Stimulated activated CD4-positive, alpha-beta T cell treated with anti-CD3 and anti-CD28 coated beads, Interleukin-12 subunit alpha, Interleukin-12 subunit beta, amount 100 ng/mL, for 4 hours (primary cell): ENCODE measurements around the gene DST.

ENCODE experiments used
- DNase-seq: peaks from one replicate; pipeline ENCODE4 v3.0.0-alpha.2; 2020

DST gene

DNA sequence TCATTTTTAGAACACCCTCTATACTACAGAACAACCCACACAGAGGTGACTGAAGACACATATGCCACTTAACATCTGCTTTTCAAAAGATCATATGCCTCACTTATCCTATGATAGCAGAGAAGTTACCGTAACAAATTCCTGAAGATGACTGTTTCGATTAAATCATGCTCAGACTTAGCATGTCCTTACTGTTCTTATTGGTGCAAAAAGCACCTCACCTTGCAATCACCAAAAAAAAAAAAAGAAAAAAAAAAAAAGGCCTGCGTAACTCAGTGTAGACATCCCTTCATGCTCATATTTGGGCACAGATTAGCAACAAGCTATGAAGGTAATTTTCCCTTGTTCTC lies 17.7 kb upstream of the DST start:
- no peak for DNase-seq

DNA sequence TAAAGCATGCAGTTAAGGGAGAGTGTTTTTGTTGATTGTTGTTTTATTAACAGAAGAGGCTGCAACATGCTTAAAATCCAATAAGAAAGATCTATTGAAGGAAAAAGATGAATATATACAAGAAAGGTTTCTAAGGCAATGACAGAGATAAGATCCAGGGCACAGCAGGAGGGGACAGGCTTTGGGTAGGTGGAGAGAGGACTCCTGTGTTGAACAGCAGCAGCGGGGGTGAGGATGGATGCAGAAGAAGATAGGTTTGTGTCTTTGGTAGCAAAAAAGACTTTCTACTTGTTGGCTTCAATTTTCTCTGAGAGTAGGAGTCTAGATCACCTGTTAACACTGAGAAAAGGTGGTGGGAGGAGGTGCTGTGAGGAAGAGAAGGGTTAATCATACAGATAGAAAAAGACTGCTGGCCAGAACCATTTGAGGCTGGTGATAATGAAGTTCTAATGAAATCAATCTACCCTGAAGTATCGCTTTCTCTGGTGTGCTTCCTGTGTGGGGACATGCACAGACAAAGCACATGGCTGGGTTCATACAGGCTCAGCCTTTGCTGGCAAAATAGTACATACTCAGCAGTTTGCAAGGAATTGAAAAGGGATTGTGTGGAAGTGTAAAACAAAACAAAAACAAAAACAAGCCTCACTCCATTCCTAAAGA lies 17.2 kb upstream of the DST start:
- no peak for DNase-seq

DNA sequence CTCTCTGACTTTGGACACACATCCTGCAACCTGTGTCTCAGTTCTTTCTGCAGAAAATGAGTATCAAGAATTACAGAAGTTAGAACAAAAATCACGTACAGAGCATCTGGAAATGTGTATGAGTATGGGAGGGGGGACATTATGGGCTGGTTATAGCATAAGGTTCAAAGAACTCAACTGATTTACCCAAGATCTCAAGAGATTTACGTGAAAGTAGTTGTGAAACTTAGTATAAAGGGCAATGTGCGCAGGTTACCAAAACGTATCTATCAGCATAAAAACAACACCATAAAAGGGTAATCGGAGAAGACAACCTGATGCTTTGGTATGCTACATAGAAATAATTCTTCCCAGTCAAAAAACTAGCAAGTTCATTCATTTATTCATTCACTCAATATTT lies 15.6 kb upstream of the DST start:
- no peak for DNase-seq

DNA sequence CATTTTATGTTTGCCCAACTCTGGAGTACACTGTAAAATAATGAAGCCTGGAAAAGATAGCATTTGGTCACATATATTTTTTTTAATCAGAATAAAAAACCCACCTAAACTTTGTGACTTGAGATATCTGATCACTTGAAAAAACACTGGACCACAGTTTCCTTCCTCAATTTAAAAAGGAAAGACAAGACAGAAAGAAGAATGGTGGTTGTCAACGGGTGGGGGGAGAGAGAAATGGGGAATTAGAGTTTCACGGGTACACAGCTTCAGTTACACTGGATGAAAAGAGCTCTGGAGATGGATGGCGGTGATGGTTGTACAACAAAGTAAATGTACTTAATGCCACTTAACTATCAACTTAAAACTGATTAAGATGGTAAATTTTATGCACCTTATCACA lies 14.7 kb upstream of the DST start:
- no peak for DNase-seq

DNA sequence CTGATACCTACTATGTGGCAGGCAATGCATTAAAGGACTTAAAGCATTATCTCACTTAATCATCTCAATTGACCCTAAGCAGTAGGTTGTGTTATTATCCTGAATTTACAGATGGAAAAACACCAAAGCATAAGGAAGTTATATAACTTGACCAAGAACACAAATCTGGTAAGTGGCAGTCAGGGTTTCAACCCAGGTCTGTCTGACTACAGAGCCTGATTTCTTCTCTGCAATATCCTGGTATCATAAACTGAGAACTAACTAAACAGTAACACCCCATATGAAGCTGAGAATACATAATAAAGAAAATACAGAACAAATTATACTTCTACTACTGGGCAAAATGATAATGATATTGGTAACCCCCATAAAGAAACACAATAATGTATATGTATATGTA lies 13.8 kb upstream of the DST start:
- no peak for DNase-seq

DNA sequence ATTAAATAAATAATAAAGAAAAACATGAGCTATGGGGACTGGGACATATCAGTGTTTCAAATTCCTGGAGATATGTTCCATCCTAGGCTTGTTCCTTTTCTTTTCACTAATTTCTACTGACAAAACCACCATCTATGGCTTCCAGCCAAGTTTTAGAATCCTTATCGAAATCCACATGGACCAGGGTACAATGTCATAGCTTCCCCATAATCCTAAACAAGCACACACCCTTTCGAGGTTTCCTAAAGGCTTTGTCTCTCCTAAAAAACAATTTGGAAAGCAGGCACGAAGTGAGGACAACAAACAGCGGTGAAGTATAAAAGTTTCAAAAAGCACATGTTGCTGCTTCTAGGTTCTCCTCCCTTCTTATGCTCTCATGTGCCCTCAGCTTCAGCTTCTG lies 13.3 kb upstream of the DST start:
- DNase-seq: no peak

DNA sequence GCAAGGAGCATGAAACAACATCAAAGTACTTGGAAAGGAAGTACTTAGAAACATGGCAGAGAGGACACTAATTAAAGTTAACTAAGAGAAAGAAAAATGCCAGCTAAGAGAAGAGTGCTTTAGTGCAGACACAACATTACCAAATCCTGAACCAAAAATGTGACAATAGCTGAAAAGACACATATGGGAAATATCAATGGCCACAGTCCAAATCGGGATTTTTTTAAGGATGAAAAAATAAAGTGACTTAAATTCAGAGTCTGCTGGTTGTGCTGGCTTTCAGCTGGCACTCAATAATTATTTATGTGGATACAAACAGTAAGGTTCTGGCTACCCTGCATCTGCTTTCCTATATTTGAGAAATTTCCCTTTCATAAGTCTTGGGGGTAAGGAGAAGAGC lies 12.6 kb upstream of the DST start:
- no peak for DNase-seq

DNA sequence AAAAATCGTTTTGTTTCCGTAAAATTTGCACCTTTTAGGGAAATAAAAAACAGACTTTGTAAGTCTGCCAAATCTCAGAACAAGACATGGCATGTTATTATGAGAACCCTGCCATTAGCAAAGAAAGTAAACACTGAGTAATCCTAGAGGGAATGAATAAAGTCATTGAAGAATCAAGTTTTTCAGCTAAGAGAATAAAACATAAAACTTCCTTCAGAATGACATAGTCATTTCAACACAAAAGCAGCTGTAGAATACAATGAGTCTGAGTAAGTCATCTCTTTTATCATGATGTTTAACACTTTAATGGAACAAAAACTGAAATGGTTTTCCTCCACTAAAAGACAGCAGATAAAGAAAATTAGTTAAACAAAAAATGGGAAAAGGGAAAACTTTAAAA lies 10.3 kb upstream of the DST start:
- no peak for DNase-seq

DNA sequence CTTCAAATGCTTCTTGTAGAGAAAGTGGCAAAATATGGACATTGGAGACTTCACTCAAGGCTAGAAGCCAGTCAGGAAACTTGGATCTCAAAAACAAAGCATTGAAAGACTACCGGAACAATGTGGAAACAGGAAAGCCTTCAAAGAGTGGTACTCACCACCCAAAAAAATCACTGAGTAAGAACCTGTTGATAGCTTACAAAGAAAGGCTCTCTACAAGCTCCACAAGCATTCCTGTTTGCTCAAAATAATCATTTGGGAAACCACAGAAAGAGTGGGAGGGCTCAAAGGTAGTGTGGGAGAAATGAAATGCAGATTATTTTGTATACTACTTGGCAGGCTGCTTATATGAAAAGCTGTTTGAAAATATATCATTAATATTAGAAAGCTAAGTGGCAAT lies 9.5 kb upstream of the DST start:
- DNase-seq: no peak

DNA sequence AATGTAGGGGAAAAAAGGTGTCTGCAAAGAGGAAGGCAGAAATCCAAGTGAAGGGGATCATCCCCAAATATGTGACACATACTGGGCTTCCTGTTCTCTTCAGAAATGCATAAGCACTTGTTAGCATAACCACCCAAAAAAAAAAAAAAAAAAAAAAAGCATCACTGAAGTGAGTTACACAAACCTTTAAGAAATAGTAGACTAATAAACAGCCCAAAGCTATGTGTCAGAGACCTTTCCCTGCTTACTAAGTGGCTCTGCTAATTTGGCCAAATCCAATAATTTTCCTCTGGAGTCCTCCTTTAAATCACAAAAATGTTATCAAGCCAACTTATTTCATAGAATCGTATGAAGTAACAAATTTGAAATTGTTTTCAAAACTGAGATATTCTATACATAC lies 7.5 kb upstream of the DST start:
- no peak for DNase-seq

DNA sequence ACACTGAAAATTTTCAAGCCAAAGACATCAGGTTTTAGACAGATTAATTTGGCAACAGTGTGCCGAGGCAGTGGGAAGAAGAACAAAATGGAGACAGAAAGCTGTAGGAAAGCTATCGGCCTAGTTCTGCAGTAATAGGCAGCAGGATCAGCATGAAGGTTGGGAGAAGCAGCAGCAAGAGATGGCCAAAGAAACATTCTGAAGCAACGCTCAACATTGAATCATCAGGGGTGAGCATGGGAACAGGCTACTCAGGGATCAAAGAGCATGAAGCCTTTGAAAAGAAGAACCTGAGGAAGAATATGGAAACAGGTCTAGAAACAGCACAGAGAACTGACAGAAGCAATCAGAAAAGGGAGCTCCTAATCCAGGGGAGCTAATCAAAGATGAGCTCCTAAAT lies 7.1 kb upstream of the DST start:
- DNase-seq: no peak

DNA sequence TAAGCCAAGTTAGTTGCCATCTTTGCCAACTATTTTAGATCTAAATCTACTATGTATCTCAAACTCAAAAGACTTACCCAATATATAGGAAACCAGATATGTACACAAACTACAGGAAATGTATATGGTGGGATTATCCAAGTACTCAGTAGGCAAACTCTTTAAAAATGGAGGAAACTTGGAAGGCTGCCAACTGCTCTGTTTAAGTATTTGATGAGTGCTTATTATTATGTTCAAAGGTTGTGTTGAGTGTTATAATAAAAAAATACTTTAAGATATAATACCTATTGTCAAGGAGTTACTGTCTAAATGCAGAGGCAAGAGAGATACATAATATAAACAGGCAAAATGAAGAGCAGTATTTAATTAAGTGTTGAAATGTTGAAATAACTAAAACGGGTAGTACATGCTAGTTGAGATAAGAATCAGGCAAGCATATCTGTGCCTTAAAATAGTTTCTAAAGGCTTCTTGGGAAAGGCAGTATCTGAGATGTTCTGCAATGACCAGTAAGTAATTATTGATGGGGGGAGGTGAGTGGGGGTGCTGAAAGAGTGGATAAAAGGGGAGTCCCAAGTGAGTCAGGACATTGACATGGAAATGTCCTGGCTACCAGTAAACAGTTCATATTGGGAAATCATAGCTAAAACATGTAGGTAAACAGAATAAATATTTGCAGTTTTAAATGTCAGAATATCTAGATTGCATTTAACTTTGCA lies 6.5 kb upstream of the DST start:
- no peak for DNase-seq

DNA sequence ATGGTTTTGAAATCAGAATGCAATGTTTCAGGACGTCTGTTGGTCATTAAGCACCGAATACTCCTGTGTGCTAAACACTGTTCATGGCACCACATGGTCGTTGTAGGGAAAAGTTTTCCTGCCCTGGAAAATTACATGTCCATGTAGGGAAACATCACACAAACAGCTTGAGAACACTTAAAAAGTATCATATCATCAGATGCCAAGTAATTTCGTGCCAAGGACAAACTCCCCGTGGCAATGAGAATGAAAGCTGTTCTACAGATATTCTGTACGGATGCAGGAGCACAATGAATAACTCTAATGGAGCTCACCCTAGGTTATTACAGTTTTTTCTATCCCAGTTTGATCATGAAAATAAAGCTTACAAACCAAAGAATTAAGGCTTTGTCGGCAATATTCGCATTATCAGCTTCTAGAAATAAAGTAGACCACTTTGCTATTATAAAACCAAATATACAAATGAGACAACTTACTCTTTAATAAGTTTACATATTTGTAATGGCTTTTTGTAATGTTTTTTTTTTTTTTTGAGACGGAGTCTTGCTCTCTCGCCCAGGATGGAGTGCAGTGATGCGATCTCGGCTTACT lies 4.6 kb upstream of the DST start:
- no peak for DNase-seq

DNA sequence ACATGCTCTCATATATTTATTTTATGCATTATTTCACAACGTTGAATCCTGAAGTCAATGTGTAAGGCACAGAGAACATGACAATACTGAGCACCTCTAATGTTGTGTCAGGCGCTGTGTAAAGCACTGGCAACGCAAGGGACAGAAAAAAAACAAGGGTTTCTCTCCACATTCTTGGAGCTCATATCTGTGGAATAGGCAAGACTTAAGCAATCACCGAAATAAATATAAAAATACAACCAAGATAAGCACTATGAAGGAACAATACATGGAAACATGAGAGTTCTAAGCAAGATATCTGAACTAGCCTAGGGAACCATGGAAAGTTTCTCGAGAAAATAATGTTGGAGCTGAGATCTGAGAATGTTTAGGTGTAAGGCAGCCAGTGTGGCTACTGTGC lies 1.7 kb upstream of the DST start:
- no peak for DNase-seq

DNA sequence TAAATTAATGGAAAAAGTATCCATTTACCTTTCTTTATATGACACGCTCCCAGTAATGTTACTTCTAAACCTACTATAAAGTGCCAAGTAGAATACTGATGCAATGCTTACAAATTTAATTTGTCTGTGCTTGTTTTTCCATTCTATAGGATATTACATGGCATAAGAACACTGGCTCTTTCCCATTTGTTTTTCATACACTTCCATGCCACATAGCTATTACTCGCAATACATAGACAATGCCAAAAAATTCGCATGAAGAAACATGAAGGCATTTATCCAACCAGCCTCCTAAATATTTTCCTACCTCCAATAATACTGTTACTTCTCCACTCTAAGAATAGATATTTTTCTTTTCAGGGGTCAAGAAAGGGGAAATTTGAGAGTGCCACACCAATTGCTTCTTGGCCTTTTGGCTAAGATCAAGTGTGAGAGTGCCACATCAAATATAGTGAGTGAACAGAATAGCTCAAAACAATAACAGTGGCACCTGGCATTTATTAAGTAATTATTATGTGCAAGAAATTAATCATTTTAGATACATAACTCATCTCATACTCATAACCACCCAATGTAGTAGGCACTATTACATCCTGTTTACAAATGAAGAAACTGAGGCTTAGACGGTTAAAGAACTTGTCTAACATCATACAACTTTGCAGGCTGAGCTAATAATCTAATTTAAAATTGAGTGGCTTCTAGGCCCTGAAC lies 845 bp upstream of the DST start:
- no peak for DNase-seq

DNA sequence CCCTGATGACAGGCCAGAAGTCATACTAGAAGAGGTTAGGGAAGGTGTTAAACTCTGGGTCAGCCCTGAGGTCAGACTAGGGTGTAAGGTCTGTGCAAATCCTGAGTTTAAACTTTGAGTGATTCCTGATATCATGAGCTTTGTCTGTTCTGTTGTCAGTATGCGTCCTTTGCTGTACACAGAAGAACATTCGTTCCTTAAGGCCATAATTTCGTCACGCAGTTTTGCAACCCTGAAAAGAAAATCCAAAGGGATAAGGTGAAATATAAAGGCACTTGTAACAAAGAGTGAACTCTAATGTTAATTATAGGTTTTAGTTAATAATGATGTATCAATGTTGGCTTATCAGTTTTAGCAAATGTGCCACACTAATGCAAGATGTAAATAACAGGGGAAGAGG lies 2.3 kb downstream of the DST start:
- DNase-seq: no peak

DNA sequence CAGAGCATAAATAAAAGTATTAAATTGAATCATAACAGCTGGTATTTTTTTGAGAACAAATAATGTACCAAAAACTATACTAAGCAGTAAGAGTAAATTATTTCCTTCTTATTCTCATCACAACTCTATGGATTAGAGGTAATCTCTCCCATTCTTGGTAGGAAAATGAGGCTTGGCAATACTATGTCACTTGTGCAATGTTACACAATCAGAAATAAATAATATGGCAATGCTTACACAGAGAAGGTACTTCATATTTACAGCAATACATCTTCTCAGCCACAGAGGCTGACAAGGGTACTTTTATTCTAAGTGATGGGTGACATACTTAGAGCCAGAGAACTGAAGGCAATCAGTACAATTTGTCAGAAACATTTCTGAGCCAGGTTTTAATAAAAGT lies 3.9 kb downstream of the DST start:
- no peak for DNase-seq

DNA sequence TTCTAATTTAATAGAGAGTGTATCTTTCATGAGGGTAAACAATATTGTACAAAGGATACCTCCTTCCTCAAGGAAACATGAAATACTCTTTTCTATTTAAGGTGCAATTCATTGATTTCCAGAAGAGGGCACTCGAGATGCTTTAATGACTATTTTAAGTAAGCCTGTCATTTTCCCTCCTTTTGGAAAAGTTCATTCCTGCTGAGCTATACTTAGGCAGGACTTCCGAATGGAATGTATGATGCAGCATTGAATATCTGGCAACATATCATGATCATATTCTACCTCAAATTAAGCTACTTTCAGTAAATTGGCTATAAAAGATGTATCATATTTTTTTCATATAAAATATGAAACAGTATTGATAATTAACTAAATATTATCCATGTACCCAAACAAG lies 5.0 kb downstream of the DST start:
- no peak for DNase-seq

DNA sequence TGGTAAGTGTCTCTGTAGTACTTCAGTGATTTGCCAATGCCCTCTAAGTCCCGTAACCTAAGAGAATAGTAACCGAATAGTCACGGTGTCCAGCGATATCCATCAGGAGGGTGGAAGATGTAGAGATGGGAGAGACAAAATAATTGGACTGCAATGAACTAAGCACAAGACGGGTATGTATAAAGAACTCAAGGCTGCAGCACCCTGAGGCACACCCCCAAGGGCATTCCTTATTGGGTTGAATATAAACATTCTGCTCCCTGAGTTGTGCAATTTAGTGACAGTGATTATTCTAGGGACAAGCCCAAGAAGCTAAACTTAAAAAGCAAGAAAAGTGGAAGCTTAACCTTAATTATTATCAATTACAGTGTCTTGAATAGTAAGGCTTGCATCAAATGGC lies 14.6 kb downstream of the DST start:
- no peak for DNase-seq

DNA sequence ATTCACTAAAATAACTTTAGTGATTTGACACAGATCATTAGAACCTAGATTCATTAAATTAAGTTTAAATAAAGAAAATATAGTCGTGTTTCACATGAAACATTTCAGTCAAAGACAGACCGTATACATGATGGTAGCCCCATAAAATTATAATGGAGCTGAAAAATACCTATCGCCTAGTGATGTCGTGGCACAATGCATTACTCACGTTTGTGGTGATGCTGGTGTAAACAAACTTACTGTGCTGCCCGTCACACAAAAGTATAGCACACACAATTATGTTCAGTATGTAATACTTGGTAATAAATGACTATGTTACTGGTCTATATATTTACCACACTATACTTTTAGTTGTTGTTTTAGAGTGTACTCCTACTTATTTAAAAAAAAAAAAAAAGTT lies 17.3 kb downstream of the DST start:
- no peak for DNase-seq

DNA sequence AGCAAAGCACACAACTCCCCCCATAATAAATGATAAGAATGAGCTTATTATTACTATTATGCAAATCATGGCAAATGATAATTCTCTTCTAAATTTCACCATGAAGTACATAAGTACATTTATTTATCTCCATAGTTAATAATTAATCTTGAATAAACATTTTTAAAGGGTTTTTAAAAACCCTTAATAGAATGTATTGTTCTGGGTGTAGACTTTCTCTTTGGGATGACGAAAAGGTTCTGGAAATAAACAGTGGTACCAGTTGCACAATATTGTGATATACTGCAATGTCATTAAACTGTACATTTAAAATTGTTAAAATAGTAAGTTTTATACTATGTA lies 18.0 kb downstream of the DST start:
- DNase-seq: no peak

DNA sequence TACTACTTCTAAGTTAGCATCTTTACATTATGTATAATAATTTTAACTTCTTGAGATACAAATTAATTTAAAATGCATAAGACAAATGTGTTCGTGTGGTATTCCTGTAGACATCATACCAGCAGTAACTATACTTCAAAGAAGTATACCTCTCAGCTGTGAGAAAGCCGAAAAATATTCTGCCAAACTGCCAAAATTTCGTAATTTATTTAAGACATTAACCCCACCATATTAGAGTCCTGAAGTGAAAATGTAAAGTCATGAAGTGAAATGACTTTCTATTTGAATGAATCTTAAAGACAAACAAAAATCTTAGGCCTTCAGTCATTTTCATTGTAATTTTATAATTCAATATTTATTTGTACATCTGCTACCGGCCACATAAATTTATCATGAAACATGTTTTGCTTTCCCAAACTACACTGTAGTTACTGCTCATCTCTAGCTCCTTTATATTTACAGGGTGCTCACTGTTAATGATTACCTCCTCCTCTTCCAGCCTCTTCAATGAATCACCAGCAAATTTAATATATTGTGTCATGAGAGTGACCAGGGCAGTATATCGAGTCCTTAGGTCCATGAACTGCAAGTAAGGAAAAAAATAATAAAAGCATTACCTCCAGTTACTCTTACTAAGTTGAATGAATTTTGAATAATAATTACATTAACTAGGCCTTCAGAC lies 18.5 kb downstream of the DST start:
- DNase-seq: no peak

DNA sequence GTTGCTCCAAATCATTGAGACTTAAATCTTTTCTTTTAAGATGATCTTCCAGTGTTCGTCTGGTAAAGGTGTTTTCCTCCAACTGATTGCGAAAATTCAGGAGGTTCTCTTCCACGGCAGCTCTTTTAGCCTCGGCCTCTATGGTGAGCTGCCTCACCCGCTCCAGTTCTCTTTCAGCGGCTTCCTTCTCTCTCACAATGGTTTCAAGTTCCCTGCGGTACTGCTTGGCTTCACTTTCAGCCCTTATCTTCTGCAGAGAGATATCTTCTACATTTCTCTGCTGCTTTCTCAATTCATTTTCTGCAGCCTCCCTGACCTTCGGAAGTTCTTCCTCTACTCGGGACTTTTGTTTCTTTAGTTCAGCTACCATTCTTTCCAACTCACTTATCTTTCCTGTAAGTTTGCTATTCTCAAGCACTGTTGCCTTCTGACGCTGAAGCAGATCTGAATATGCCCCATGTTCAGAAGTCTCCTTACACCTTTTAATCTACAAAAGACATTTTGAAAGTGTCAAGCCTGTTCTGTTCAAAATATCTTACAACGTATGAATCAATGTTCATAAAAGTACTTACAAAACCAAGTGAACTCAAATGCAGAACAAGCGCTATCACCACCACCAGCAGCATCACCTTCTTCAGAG lies 22.3 kb downstream of the DST start:
- no peak for DNase-seq
